WTC11 (cell line): Measurements from ENCODE around the gene THRA. TPM values are rescaled to one million over a fixed set of nuclear protein-coding genes. Genes with fewer than 3 reads are reported as not detected.

Source experiments
- ATAC-seq: fragments of 200-7000 bp; cut with Tn5 transposase; 2 replicates; pipeline ENCODE4 v1.10.0; 2021; ENCODE audit warnings: mild to moderate bottlenecking, moderate library complexity
- CTCF ChIA-PET: fragments of 300-600 bp; sonication (Branson Sonifier 250); formaldehyde crosslinking; loops from one replicate; lab custom pipeline; 2021; ENCODE audit warnings: antibody characterized with exemption; lab: Charles Lee
- POLR2A ChIA-PET: fragments of 350-600 bp; sonication (Branson Sonifier 250); formaldehyde crosslinking; loops from one replicate; lab custom pipeline; 2021; ENCODE audit warnings: antibody characterized with exemption; lab: Charles Lee
- DNase-seq: peaks from one replicate; pipeline ENCODE4 v3.0.0; 2021; ENCODE audit warnings: low spot score
- H3K27ac Mint-ChIP-seq: 2 replicates; pipeline ENCODE4 v1.8.0; 2021; ENCODE audit warnings: mixed read lengths
- H3K27me3 Mint-ChIP-seq: 2 replicates; pipeline ENCODE4 v1.8.0; 2021; ENCODE audit warnings: low read depth, mild to moderate bottlenecking, moderate library complexity, mixed read lengths
- H3K36me3 Mint-ChIP-seq: 2 replicates; pipeline ENCODE4 v1.8.0; 2021; ENCODE audit warnings: mixed read lengths
- H3K4me1 Mint-ChIP-seq: 2 replicates; pipeline ENCODE4 v1.8.0; 2022; ENCODE audit warnings: mixed read lengths
- H3K4me3 Mint-ChIP-seq: 2 replicates; pipeline ENCODE4 v1.8.0; 2021; ENCODE audit warnings: mild to moderate bottlenecking, moderate library complexity, mixed read lengths
- H3K9me3 Mint-ChIP-seq: 2 replicates; pipeline ENCODE4 v1.8.0; 2021; ENCODE audit warnings: mixed read lengths
- CTCF ChIP-seq: fragments of 200-600 bp; IDR thresholded peaks from 2 replicates; pipeline ENCODE4 v1.8.0; 2022; ENCODE audit warnings: antibody characterized with exemption
- E2F4 ChIP-seq: sonication (generic); formaldehyde crosslinking; IDR thresholded peaks from 2 replicates; pipeline ENCODE4 v1.8.1; 2022; ENCODE audit warnings: low read depth, mild to moderate bottlenecking, moderate library complexity, missing genetic modification reagents, borderline replicate concordance
- E2F5 ChIP-seq: sonication (generic); formaldehyde crosslinking; IDR thresholded peaks from 2 replicates; pipeline ENCODE4 v1.8.1; 2022; ENCODE audit warnings: mild to moderate bottlenecking, moderate library complexity, missing genetic modification reagents
- ELF4 ChIP-seq: sonication (generic); formaldehyde crosslinking; IDR thresholded peaks from 2 replicates; pipeline ENCODE4 v1.8.1; 2022; ENCODE audit warnings: low read depth, mild to moderate bottlenecking, moderate library complexity, missing genetic modification reagents
- ESRRA ChIP-seq: sonication (generic); formaldehyde crosslinking; IDR thresholded peaks from 2 replicates; pipeline ENCODE4 v1.8.1; 2022; ENCODE audit warnings: mild to moderate bottlenecking, missing genetic modification reagents, borderline replicate concordance
- FOXJ3 ChIP-seq: sonication (generic); formaldehyde crosslinking; IDR thresholded peaks from 2 replicates; pipeline ENCODE4 v1.9.0; 2021; ENCODE audit warnings: missing genetic modification reagents, mild to moderate bottlenecking, borderline replicate concordance
- FOXK1 ChIP-seq: sonication (generic); formaldehyde crosslinking; IDR thresholded peaks from 2 replicates; pipeline ENCODE4 v1.8.0; 2022; ENCODE audit warnings: mild to moderate bottlenecking, moderate library complexity, missing genetic modification reagents
- GABPB1 ChIP-seq: sonication (generic); formaldehyde crosslinking; IDR thresholded peaks from 2 replicates; pipeline ENCODE4 v1.8.1; 2023; ENCODE audit warnings: mild to moderate bottlenecking, missing genetic modification reagents
- IRF1 ChIP-seq: sonication (generic); formaldehyde crosslinking; IDR thresholded peaks from 2 replicates; pipeline ENCODE4 v1.8.0; 2023; ENCODE audit warnings: missing genetic modification reagents
- MLX ChIP-seq: sonication (generic); formaldehyde crosslinking; IDR thresholded peaks from 2 replicates; pipeline ENCODE4 v1.8.1; 2023; ENCODE audit warnings: mild to moderate bottlenecking, missing genetic modification reagents, moderate library complexity
- NR2C2 ChIP-seq: sonication (generic); formaldehyde crosslinking; IDR thresholded peaks from 2 replicates; pipeline ENCODE4 v1.8.0; 2022; ENCODE audit warnings: mild to moderate bottlenecking, missing genetic modification reagents
- NR3C1 ChIP-seq: sonication (generic); formaldehyde crosslinking; conservative IDR thresholded peaks from 2 replicates; pipeline ENCODE4 v1.8.1; 2023; ENCODE audit warnings: low read depth, mild to moderate bottlenecking, missing genetic modification reagents
- ZNF396 ChIP-seq: fragments of 250-450 bp; sonication (Bioruptor Pico); IDR thresholded peaks from 2 replicates; pipeline ENCODE4 v1.8.0; 2021; ENCODE audit warnings: mild to moderate bottlenecking, moderate library complexity, borderline replicate concordance
- total RNA-seq: library from RNA; stranded (reverse); gene quantifications from 3 replicates; pipeline ENCODE4 v1.2.3, GENCODE V29; 2021
- TF ChIP-seq, protein P1 (sequence below): fragments of 250-450 bp; sonication (Bioruptor Pico); IDR thresholded peaks from 2 replicates; pipeline ENCODE4 v1.9.0; 2021; ENCODE audit warnings: mild to moderate bottlenecking
- TF ChIP-seq, protein P2 (sequence below): fragments of 250-450 bp; sonication (Bioruptor Pico); IDR thresholded peaks from 2 replicates; pipeline ENCODE4 v1.8.0; 2021; ENCODE audit warnings: mild to moderate bottlenecking
- TF ChIP-seq, protein P3 (sequence below): sonication (generic); formaldehyde crosslinking; IDR thresholded peaks from 2 replicates; pipeline ENCODE4 v1.8.0; 2022; ENCODE audit warnings: mild to moderate bottlenecking, missing genetic modification reagents
- TF ChIP-seq, protein P4 (sequence below): sonication (generic); formaldehyde crosslinking; IDR thresholded peaks from 2 replicates; pipeline ENCODE4 v1.8.1; 2023; ENCODE audit warnings: mild to moderate bottlenecking, moderate library complexity, missing genetic modification reagents

The THRA gene
- total RNA-seq, 1 experiment from 2014 or later = 15.9 TPM

- TF ChIP-seq, protein P1, sequence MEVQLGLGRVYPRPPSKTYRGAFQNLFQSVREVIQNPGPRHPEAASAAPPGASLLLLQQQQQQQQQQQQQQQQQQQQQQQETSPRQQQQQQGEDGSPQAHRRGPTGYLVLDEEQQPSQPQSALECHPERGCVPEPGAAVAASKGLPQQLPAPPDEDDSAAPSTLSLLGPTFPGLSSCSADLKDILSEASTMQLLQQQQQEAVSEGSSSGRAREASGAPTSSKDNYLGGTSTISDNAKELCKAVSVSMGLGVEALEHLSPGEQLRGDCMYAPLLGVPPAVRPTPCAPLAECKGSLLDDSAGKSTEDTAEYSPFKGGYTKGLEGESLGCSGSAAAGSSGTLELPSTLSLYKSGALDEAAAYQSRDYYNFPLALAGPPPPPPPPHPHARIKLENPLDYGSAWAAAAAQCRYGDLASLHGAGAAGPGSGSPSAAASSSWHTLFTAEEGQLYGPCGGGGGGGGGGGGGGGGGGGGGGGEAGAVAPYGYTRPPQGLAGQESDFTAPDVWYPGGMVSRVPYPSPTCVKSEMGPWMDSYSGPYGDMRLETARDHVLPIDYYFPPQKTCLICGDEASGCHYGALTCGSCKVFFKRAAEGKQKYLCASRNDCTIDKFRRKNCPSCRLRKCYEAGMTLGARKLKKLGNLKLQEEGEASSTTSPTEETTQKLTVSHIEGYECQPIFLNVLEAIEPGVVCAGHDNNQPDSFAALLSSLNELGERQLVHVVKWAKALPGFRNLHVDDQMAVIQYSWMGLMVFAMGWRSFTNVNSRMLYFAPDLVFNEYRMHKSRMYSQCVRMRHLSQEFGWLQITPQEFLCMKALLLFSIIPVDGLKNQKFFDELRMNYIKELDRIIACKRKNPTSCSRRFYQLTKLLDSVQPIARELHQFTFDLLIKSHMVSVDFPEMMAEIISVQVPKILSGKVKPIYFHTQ (CRISPR knock-in tag) = no peak
- no peak for TF ChIP-seq FOXJ3 (CRISPR knock-in tag)
- TF ChIP-seq GABPB1 = no peak
- no peak for TF ChIP-seq ZNF396
- TF ChIP-seq ELF4 = no peak
- TF ChIP-seq MLX (CRISPR knock-in tag) = no peak
- TF ChIP-seq, protein P2, sequence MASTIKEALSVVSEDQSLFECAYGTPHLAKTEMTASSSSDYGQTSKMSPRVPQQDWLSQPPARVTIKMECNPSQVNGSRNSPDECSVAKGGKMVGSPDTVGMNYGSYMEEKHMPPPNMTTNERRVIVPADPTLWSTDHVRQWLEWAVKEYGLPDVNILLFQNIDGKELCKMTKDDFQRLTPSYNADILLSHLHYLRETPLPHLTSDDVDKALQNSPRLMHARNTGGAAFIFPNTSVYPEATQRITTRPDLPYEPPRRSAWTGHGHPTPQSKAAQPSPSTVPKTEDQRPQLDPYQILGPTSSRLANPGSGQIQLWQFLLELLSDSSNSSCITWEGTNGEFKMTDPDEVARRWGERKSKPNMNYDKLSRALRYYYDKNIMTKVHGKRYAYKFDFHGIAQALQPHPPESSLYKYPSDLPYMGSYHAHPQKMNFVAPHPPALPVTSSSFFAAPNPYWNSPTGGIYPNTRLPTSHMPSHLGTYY (CRISPR knock-in tag) = no peak
- no peak for TF ChIP-seq NR3C1 (CRISPR knock-in tag)
- TF ChIP-seq, protein P3, sequence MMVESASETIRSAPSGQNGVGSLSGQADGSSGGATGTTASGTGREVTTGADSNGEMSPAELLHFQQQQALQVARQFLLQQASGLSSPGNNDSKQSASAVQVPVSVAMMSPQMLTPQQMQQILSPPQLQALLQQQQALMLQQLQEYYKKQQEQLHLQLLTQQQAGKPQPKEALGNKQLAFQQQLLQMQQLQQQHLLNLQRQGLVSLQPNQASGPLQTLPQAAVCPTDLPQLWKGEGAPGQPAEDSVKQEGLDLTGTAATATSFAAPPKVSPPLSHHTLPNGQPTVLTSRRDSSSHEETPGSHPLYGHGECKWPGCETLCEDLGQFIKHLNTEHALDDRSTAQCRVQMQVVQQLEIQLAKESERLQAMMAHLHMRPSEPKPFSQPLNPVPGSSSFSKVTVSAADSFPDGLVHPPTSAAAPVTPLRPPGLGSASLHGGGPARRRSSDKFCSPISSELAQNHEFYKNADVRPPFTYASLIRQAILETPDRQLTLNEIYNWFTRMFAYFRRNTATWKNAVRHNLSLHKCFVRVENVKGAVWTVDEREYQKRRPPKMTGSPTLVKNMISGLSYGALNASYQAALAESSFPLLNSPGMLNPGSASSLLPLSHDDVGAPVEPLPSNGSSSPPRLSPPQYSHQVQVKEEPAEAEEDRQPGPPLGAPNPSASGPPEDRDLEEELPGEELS (CRISPR knock-in tag) = no peak
- TF ChIP-seq, all 79 proteins: peak for 0
Measured at GRCh38 chr17:40025991-40026815, 36.6 kb upstream of the THRA start (continued).

- Mint-ChIP-seq H3K36me3 (peaks cover 45% of the 10 kb centered on the region), H3K4me3 (no peak overlapping the region), H3K27ac (no peak overlapping the region), H3K4me1 (no peaks in the 10 kb centered on the region), H3K27me3 (no peaks in the 10 kb centered on the region), H3K9me3 (no peaks in the 10 kb centered on the region)
- ATAC-seq (peak; percentile 99), DNase-seq (peak; percentile 93)
- CTCF ChIA-PET = interaction anchor here (0.5 to 5.0 kb wide), 42 partner anchors 8 to 348 kb away, joined by 3 to 128 read pairs (median 4); partner anchors contain the start of genes CSF3, MED24, NR1D1 and PSMD3
- POLR2A ChIA-PET = interaction anchor here (1.0 to 1.2 kb wide), 2 partner anchors 14 to 49 kb away, joined by 3 read pairs; no protein-coding TSS in a partner anchor
- TF ChIP-seq FOXK1 (CRISPR knock-in tag) (no peak), IRF1 (CRISPR knock-in tag) (no peak), ESRRA (no peak), NR2C2 (CRISPR knock-in tag) (0 out of 2 replicates have a peak, but pooled peaks have one; percentile 18), E2F5 (peak; percentile 85; the same call in 1 of the 2 replicates), E2F4 (CRISPR knock-in tag) (peak; percentile 48; the same call in 1 of the 2 replicates), CTCF (peak; percentile 95)
- TF ChIP-seq, protein P4, sequence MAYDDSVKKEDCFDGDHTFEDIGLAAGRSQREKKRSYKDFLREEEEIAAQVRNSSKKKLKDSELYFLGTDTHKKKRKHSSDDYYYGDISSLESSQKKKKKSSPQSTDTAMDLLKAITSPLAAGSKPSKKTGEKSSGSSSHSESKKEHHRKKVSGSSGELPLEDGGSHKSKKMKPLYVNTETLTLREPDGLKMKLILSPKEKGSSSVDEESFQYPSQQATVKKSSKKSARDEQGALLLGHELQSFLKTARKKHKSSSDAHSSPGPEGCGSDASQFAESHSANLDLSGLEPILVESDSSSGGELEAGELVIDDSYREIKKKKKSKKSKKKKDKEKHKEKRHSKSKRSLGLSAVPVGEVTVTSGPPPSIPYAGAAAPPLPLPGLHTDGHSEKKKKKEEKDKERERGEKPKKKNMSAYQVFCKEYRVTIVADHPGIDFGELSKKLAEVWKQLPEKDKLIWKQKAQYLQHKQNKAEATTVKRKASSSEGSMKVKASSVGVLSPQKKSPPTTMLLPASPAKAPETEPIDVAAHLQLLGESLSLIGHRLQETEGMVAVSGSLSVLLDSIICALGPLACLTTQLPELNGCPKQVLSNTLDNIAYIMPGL (CRISPR knock-in tag) = peak; percentile 29; the same call in 1 of the 2 replicates
Measured at GRCh38 chr17:40026816-40027613, 35.8 kb upstream of the THRA start.
